AG04450 (cell line): Measurements from ENCODE around the gene NLGN1. TPM values are rescaled to one million over a fixed set of nuclear protein-coding genes. Genes with fewer than 3 reads are reported as not detected.

Source experiments
- CTCF ChIA-PET: fragments of 300-600, 350-600 bp; formaldehyde crosslinking; extraction: SDS; loops from one replicate; lab custom pipeline; 2022; ENCODE audit warnings: antibody characterized with exemption, inconsistent platforms; lab: Charles Lee
- POLR2A ChIA-PET: fragments of 350-600 bp; formaldehyde crosslinking; extraction: SDS; loops from one replicate; lab custom pipeline; 2021; ENCODE audit warnings: antibody characterized with exemption, inconsistent platforms; lab: Yijun Ruan, JAX
- DNase-seq: peaks from one replicate; pipeline ENCODE4 v3.0.0-alpha.2; 2011; ENCODE audit warnings: low read depth, low spot score
- H3K27ac ChIP-seq: one replicate; pipeline ENCODE4 v1.5.1; 2012; ENCODE audit warnings: low read depth, low read length, control low read depth
- H3K27me3 ChIP-seq: one replicate; pipeline ENCODE4 v1.6.0; 2012; ENCODE audit warnings: low read length; ENCODE audit not compliant: control insufficient read depth, insufficient read depth
- H3K4me3 ChIP-seq: 2 replicates; pipeline ENCODE4 v1.5.1; 2011; ENCODE audit warnings: mild to moderate bottlenecking, low read depth, low read length, control low read depth
- H3K9me3 ChIP-seq: 2 replicates; pipeline ENCODE4 v1.5.1; 2012; ENCODE audit warnings: low read length; ENCODE audit not compliant: control insufficient read depth, insufficient read depth
- polyA plus RNA-seq: library from polyadenylated mRNA; depleted of rRNA; stranded (reverse); fragments of >200 nt; gene quantifications from 2 replicates; pipeline ENCODE4 v1.2.3, GENCODE V29; 2011
- TF ChIP-seq, protein P1 (sequence below): IDR thresholded peaks from 2 replicates; pipeline ENCODE4 v1.5.1; 2011; ENCODE audit warnings: low read depth, low read length, control low read depth, inconsistent platforms

Gene NLGN1
- polyA plus RNA-seq, 1 experiment, result 1.7 TPM

DNA sequence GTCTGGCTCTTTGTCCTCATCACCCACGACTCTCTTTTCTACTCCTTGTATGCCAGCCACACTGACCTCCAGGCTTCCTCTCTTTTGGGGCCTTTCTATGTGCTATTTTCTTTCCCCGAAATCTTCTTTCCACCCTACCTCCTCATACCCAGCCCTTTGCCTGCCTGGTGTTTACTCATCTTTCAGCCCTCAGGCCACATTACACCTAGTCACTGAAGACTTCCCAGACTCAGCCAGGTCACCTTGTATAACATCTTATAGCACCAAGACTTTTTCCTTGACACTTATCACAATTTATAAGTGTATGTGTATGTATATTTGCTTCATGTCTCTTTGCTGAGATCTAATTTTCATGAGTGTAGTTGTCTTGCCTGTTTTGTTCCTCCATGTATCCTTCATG lies 396.4 kb downstream of the NLGN1 start:
- ChIA-PET POLR2A (no interaction called here), CTCF (no interaction called here)
- Histone ChIP-seq H3K27ac (no peak overlapping the region), H3K27me3 (no peaks in the 10 kb centered on the region), H3K4me3 (no peak overlapping the region), H3K9me3 (no peaks in the 10 kb centered on the region)
- TF ChIP-seq, protein P1, sequence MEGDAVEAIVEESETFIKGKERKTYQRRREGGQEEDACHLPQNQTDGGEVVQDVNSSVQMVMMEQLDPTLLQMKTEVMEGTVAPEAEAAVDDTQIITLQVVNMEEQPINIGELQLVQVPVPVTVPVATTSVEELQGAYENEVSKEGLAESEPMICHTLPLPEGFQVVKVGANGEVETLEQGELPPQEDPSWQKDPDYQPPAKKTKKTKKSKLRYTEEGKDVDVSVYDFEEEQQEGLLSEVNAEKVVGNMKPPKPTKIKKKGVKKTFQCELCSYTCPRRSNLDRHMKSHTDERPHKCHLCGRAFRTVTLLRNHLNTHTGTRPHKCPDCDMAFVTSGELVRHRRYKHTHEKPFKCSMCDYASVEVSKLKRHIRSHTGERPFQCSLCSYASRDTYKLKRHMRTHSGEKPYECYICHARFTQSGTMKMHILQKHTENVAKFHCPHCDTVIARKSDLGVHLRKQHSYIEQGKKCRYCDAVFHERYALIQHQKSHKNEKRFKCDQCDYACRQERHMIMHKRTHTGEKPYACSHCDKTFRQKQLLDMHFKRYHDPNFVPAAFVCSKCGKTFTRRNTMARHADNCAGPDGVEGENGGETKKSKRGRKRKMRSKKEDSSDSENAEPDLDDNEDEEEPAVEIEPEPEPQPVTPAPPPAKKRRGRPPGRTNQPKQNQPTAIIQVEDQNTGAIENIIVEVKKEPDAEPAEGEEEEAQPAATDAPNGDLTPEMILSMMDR, result no peak
- no peak for DNase-seq

DNA sequence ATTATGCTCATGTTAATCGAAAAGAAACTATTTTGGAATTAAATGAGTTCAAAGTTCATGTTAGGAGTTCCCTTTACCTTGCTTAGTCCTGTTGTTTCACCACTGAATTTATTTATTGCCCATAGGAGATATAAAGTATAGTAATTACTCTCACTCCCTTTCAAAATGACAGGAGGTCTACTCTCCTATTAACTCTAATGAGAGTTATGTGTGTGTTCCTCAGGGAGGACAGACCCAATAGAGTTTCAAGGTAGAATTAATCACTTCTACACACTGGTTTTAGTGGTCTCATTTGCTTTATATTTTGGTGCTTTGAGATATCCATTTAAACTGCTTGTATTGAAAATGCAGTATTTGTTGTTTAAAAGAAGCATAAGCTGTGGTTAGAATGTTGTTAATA lies 398.9 kb downstream of the NLGN1 start:
- H3K9me3 ChIP-seq, result no peaks in the 10 kb centered on the region
- ChIA-PET CTCF (no interaction called here), POLR2A (no interaction called here)
- H3K27ac ChIP-seq, result no peak overlapping the region
- DNase-seq, result no peak
- TF ChIP-seq, protein P1, result no peak
- H3K4me3 ChIP-seq, result no peak overlapping the region
- no peaks in the 10 kb centered on the region for H3K27me3 ChIP-seq

DNA sequence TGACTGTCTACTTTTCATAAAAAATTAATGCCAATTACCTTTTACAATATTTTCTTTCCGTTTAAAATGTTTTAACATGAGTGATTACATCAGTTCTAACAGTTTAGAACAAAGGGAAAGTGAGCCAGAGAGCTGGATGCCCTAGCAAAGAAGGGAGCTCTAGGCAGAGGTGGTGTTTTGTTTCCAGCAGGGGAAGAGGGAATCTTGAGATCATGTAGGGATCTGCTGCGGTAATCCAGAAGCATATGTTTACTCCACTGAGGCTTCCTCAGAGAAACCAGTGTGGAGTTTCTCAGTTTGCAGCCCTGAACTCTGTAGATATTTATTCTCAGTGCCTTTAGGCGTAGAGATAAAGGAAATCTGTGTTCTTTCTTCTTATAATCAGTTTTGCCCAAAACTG lies 399.3 kb downstream of the NLGN1 start:
- no peak for DNase-seq
- Histone ChIP-seq H3K27me3 (no peaks in the 10 kb centered on the region), H3K4me3 (no peak overlapping the region), H3K9me3 (no peaks in the 10 kb centered on the region), H3K27ac (no peak overlapping the region)
- TF ChIP-seq, protein P1, result no peak
- ChIA-PET CTCF (no interaction called here), POLR2A (no interaction called here)

DNA sequence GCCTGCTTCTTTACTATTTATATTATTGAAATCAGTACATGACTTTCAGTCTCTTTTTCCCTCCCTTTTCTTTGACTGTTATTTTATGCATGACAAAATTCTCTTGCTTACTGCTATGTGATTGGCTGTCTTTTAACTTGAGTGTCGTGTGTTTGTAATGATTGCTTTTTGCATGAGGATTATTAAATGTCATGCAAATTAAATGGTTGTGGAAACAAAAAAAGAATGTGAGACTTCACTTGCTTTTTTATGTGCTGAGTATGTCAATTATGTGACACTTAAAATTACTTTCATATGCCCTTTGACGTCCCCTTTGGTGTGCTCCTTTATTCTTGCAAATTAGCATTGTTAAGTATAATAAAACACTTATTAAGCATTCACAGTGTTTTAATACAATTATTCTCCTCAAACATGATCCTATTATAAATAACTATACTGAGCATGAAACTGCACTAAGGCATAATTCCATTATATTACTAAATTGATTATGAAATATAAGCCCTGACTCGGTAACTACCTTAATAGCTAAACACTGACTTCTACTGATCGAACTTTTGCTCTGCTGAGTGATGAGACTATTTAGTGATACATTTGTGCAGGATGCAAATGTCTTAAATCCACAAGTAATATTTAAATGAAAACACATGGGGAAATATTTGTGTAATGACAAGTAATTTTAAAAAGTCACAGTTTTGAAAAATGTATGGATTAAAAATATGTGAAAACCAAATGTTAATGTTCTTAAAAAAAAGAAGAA lies 401.7 kb downstream of the NLGN1 start:
- no peaks in the 10 kb centered on the region for H3K27me3 ChIP-seq
- H3K9me3 ChIP-seq, result no peaks in the 10 kb centered on the region
- ChIA-PET CTCF (no interaction called here), POLR2A (no interaction called here)
- no peak overlapping the region for H3K4me3 ChIP-seq
- no peak overlapping the region for H3K27ac ChIP-seq
- no peak for DNase-seq
- TF ChIP-seq, protein P1, result no peak

DNA sequence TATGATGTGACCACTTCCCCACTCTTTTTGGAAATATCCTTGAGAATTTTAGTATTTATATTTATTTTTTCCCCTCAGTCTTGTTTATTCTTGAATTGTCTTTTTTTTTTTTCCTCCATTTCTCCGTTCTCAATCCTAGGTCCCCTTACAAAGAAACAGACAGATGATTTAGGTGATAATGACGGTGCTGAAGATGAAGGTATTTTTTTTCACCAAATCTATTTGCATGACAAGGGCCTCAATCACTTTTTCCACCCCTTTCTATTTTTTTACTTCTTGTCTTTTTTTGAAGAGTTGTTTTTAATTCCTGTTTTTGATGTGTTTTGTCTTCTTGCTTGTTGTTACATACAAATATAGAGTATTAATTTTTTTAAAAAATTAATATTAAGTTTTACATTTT lies 402.6 kb downstream of the NLGN1 start:
- Histone ChIP-seq H3K9me3 (no peaks in the 10 kb centered on the region), H3K27ac (no peak overlapping the region), H3K4me3 (no peak overlapping the region), H3K27me3 (no peaks in the 10 kb centered on the region)
- no peak for DNase-seq
- ChIA-PET POLR2A (no interaction called here), CTCF (no interaction called here)
- TF ChIP-seq, protein P1, result no peak
